ENCODE measurements around the gene COL10A1. TPM values are rescaled to one million over a fixed set of nuclear protein-coding genes. Genes with fewer than 3 reads are reported as not detected.

COL10A1 gene
- total and polyA plus RNA-seq, 10 of the 15 experiments (the other 5 are each of a cell fraction or from before 2014, with no cell fraction given), result 0.02 to 0.33 (median 0.06) TPM; not detected in 5

DNA sequence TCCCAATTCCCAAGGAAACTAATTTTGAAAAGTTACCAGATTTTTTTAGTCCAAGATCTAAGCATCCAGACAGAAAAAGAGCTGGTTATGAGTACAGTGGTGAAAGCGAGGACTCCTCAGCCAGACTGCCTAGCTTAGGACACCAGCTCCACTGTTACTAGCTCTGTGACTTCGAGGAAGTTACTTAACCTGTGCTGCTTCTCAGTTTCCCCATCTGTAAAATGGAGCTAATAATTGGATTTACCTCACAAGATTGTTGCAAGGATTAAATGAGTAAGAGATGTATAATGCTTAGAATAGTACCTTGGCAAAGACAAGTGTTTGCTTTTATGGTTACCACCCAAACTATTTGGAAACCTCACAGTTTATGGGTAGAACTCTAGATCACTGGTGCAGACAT lies 24.1 kb downstream of the COL10A1 start (continued):
- TF ChIP-seq, protein P1, sequence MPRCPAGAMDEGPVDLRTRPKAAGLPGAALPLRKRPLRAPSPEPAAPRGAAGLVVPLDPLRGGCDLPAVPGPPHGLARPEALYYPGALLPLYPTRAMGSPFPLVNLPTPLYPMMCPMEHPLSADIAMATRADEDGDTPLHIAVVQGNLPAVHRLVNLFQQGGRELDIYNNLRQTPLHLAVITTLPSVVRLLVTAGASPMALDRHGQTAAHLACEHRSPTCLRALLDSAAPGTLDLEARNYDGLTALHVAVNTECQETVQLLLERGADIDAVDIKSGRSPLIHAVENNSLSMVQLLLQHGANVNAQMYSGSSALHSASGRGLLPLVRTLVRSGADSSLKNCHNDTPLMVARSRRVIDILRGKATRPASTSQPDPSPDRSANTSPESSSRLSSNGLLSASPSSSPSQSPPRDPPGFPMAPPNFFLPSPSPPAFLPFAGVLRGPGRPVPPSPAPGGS (IDR thresholded peaks at IDR 0.05; ENCODE audit: borderline replicate concordance, insufficient read depth, low read depth, low read length, poor library complexity, severe bottlenecking), result no peak
- TF ChIP-seq POLR2AphosphoS2 (IDR thresholded peaks at IDR 0.05; ENCODE audit: low read depth, low read length) (no peak), SMC3 (IDR thresholded peaks at IDR 0.05; ENCODE audit: borderline replicate concordance, low read length) (no peak), MYC (IDR thresholded peaks at IDR 0.05; ENCODE audit: insufficient read depth, insufficient read length, insufficient replicate concordance, low read length, severe bottlenecking) (no peak), ETV6 (conservative IDR thresholded peaks at IDR 0.05 in 1 of 2, IDR thresholded peaks at IDR 0.05 in 1 of 2; ENCODE audit: borderline replicate concordance in 1 of 2, low read depth in 1 of 2) (no peak)
- TF ChIP-seq, protein P2, sequence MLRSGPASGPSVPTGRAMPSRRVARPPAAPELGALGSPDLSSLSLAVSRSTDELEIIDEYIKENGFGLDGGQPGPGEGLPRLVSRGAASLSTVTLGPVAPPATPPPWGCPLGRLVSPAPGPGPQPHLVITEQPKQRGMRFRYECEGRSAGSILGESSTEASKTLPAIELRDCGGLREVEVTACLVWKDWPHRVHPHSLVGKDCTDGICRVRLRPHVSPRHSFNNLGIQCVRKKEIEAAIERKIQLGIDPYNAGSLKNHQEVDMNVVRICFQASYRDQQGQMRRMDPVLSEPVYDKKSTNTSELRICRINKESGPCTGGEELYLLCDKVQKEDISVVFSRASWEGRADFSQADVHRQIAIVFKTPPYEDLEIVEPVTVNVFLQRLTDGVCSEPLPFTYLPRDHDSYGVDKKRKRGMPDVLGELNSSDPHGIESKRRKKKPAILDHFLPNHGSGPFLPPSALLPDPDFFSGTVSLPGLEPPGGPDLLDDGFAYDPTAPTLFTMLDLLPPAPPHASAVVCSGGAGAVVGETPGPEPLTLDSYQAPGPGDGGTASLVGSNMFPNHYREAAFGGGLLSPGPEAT (IDR thresholded peaks at IDR 0.05; ENCODE audit: low read depth), result no peak
- TF ChIP-seq, protein P3, sequence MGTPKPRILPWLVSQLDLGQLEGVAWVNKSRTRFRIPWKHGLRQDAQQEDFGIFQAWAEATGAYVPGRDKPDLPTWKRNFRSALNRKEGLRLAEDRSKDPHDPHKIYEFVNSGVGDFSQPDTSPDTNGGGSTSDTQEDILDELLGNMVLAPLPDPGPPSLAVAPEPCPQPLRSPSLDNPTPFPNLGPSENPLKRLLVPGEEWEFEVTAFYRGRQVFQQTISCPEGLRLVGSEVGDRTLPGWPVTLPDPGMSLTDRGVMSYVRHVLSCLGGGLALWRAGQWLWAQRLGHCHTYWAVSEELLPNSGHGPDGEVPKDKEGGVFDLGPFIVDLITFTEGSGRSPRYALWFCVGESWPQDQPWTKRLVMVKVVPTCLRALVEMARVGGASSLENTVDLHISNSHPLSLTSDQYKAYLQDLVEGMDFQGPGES (IDR thresholded peaks at IDR 0.05), result no peak
